ENCODE data around the gene LHFPL6.
"Not testable (repeated sequence)": the region's sequence is repeated elsewhere in the genome, so short reads cannot be mapped to it uniquely, and the experiment has no call there.

Gene LHFPL6

DNA sequence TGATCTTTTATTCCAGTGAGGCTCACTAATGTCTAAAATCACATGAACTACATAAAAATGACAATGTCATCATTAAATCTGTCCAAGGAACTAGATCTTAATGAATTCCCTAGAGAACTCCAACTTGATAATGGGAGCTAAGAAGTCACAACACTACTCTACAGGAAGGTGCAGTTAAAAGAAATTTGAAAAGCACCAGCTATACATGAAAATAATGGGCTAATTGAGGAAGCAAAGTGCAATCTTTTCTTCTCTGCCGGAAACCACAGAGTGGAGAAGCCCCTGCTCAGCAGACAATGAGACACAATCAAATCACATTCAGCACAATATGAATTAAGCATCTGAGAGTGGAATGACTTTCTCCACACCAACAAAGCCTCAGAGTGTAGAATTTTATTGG lies 261.7 kb downstream of the LHFPL6 start:
- no peak for DNase-seq

DNA sequence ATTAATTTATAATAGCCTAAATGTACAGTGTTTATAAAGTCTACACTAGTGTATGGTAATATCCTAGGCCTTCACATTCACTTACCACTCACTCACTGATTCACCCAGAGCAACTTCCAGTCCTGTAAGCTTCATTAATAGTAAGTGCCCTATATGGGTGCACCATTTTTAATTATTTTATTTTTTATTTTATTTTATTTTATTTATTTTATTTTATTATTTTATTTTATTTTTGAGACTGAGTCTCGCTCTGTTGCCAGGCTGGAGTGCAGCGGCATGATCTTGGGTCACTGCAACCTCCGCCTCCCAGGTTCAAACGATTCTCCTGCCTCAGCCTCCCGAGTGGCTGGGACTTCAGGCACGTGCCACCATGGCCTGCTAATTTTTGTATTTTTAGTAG lies 264.9 kb downstream of the LHFPL6 start:
- DNase-seq = not testable (repeated sequence)

DNA sequence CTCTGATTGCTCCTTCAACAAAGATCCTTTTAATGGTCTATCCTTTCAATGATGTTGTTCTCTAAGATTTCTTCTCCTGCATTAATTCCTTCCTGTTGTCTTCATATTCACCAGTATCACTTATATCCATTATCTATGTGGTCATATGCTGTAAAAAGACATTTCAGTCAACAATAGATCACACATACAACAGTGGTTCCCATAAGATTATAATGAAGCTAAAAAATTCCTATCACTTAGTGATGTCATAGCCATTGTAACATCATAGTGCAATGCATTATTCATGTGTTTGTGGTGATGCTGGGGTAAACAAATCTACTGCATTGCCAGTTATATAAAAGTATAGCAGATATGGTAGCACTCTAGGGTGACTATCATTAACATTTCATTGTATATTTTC lies 266.1 kb downstream of the LHFPL6 start:
- DNase-seq = no peak

DNA sequence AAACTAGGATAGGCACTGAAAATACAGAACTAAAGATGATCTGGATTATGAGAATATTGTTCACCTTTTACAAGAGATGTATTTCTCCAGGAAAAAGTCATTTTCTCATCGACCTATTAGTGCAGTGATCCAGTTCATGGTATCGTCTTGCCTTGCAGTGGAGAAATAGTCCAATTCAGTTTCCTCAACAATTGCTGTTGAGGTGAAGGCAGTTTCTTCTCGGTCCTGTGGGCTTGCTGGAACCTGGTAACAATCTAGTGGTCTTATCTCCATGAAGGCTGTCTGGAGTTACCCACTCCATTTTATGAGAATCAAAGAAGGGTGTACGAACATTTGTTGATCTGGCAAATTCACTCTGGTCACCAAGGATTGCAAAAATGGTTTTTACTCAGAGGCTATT lies 266.8 kb downstream of the LHFPL6 start:
- DNase-seq = no peak

DNA sequence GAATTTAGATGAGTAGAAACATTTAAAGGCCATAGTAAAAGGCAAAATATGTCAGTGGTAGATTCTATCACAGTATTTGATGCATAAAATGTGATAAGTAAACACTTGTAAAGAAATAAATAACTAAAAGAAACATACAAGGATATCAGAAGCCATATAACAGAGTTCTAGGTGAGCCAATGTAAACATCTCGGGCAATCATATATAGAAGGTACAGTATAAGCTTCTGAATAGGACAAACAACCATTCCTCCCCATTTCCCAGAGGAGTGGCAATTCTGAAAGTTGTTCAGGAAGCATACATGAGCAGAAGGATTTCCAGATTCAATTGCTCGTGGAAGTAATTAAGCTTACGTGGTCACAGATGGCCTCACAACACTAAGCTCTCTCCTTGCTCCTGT lies 267.3 kb downstream of the LHFPL6 start:
- DNase-seq = no peak

DNA sequence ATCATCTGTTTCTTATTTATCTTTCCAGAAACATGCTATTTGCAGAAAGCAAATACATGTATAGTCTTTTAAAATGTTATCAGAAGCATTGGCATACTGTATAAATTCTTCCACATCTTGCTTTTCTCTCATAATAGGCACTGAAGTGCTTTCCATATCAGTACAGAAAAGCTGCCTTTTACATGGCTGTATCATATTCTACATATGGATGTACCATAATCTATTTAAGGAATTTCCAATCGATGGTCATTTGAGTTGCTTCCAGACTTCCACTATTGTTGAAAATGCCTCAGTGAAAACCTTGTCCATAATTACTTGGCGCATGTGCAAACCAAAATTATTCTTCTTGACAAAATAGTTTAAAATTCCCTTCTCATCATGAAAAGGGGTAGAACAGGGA lies 272.5 kb downstream of the LHFPL6 start:
- DNase-seq = no peak

DNA sequence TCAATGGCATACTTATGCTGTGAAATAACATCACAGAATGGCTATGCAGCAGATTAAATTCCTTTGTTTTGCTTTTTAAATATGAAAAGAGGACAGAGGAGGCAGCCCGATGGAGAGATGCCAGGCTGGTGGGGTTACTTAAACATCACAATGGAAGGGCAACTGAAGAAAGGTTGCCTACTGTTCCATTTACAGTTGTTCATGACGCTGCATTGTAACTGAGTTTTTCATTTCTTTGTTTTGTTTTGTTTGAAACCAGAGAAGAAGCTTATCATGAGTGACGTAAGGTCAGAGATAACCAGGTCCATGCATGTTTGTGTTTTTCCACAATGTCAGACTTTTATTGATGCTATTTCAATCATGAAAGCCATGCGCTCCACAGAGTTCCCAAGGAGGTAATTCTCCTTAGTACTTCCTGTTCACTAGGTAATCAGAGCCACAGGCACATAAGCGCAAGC lies 273.8 kb downstream of the LHFPL6 start:
- no peak for DNase-seq

DNA sequence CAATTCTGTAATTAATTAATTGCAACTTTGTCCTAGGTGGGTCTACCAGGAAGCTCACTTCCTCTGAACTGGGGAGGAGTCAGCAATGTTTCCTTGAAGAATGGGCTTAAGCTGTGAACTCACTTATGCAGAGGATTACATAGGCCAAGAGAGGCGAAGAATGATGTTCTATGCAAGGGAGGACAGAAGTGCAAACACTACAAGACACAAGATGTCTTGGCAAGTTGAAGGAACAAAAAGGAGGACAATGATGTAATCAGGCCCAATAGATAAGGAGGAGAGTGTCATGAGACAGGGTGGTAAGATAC lies 275.9 kb downstream of the LHFPL6 start:
- no peak for DNase-seq

DNA sequence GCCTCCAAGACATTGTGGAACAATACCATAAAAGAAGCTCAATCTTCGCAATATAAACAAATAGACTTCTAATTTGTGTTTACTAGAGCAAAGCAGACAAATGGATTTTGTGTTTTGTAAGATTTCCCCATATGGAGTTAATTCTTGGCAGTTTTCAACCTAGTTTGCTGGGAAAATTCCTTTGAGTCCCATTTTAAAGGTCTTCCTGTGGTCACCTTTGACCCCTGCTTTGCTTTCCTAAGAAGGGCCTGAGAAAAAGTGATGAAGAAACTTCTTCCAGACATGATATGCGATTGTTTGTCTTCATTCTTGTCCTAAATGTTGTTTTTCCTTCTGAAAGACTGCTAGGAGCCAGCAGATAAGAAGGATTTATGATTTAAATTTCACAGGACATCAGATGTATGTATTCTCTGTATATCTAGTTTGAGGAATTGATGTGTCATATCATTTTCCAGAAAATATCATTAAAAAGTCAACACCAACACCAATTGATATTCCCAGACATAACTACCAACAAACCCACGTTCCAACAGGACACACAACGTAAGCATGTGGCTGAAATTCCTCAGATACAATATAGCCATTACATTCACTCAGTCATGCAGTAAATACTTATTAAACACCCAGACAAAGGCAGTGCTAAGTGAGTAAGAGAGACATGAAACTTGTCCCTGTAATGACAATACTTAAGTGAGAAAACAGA lies 276.4 kb downstream of the LHFPL6 start:
- DNase-seq = no peak

DNA sequence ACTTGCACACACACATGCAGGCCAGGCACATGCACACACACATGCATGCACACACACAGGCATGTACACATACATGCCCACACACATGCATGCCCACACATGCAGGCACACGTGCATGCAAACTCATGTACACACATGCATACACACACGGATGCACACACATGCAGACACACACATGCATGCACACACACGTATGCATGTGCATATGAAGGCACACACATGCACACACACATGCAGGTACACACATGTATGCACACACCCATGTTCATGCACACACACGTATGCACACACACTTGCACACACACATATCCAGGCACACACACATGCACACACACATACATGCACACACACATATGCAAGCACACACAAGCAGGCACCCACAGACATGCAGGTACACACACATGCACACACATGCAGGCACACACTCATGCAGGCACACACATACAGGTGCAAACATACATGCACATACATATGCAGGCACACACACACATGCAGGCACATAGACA lies 278.1 kb downstream of the LHFPL6 start:
- DNase-seq = no peak

DNA sequence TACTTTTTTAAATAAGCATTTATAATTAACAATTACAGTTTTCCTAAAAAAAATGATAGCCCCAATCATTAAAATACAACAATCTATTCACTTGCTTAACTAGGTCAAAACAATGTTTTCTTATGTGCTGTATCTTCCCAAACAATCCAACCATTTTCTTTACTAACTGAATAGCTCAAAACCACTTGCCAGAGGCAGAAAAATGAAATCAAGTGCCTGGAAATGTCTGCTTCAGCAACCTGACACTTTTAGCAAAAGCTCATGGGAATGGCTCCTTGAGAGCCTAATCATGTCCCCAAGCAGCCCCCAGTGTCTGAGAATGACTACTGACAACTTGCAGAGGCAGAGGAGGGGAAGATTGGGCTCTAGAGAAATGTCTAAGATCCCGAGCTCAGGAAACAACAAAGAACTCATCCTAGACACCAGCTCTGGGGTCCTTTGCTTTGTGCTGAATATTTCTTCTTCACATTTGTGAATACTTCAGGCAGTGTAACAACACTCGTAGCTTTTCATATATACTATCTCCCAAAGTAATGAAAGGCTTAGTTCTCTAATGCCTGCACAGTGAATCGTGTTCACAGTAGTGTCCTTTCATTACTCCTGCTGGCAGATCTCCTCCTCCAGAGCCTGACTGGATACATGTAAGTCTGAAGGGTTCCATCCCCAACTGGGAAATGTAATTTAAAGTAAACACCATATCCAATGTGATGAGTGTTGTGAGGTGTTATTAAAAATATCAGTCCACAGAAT lies 280.0 kb downstream of the LHFPL6 start:
- DNase-seq = no peak

DNA sequence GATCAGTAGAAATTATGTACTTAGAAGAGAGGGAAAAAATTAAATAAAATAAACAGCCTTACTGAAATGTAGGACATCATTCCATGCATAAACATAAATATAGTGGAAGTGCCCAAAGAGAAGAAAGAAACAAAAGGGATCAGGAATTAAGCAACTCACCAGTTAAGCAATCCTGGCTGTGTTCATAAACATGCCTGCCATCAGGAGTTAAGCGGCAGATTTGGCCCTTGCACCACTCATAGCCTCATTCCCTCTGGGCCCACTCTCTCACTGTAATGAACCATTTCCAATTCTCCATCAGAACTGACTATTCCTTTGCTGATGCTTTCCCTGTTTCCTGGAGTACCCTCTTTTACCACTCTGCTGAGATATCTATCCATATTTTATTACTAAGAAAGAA lies 281.4 kb downstream of the LHFPL6 start:
- no peak for DNase-seq

DNA sequence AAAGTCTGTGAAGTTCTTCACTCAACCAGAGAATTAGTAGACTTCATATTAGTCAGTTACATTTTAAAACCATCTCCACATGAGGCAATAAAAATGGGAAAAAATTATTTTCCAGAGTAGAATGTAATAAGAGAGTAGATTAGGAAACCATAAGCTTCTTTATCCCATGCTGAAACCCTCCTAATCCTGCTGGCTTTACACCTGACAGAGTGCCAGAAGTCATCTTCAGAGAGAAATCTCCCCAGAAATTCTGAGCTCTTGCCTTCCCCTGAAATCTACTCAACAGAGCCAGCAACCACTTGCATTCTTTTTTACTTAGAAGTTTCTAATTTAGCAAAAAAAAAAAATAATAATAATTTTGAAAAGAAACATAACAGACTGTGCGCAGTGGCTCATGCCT lies 284.8 kb downstream of the LHFPL6 start:
- no peak for DNase-seq

DNA sequence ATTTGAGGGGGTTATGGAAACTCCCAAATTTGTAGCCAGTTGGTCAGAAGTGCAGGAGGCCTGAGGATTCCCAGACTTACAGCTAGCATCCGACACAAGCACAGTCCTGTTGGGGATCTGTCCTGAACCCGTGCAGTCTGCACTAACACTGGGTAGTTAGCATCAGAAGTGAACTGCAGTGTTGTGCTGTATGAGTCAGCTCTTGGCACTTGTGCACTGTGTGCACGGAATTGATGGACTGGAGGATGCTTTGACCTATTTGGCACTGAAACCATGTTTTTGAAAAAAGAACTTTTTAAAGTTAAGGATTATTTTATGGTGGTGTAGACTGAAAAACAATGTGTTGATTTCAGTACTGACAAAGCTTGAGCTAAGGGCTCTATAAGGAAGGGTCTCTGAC lies 285.7 kb downstream of the LHFPL6 start:
- DNase-seq = peak; percentile 40

DNA sequence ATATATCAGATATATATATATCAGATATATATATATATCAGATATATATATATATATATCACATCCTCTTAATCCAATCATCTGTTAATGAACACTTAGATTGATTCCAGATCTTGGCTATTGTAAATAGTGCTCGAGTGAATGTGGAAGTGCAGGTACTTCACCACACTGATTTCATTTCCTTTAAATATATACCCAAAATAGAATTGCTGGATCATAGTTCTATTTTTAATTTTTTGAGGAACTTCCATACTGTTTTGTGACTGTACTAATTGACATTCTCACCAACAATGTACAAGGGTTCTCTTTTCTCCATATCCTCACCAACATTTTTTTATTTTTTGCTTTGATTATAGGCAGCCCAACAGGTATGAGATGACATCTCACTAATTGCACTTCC lies 287.2 kb downstream of the LHFPL6 start:
- DNase-seq = no peak

DNA sequence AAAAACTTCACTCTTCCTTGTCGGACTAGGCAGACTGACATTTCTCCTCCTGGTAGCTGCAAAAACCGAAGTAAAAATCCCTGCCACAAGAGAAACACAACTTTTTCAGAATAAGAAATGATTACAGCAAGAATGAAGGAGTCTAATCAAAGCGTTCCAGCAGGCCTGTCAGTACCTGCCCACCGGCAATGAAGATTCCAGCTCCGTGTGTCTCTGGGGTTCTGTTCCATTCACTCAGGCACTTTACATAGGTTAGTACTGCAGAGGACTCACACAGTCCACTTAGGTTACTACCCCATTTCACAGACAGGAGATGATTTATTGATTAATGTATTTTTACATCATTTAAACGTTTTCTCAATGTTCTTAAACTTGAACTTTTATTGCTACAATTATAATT lies 289.3 kb downstream of the LHFPL6 start:
- DNase-seq = no peak

DNA sequence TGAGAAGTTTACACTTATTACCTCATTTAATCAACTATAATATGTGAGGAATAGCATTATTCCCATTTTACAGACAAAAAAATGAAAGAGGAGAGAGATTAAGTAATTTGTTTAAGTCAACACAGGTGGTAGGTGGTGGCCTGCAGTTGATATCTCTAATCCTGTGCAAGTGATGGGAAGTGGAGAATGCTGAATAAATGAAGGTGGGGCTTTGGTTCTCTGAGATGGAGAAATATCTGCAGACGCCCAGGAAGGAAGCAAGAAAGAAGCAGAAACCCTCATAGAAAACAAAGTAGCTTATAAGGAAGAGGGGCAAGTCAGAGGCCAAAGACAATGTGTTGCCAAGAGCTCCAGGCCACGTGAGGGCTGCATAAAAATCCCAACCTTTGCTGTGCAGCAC lies 290.4 kb downstream of the LHFPL6 start:
- no peak for DNase-seq

DNA sequence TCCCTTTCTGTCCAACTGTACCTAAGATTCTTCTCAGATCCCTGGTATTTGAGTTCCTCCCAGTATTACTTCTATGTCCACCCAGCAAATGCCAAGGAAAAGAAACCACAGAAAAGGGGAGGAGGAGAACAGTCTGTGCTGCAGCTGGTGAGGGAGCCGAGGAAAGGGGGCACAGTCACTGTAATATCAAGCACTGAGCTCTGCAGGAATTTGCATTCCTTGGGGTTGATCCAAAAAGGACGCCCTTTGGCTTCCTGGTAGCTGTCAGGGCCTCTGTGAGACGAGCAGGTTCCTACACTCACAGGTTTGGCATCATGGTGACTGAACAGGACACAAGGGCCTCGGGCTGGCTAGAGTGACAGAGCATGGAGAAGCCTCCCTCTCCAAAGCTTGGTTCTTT lies 291.4 kb downstream of the LHFPL6 start:
- peak; percentile 17 for DNase-seq

DNA sequence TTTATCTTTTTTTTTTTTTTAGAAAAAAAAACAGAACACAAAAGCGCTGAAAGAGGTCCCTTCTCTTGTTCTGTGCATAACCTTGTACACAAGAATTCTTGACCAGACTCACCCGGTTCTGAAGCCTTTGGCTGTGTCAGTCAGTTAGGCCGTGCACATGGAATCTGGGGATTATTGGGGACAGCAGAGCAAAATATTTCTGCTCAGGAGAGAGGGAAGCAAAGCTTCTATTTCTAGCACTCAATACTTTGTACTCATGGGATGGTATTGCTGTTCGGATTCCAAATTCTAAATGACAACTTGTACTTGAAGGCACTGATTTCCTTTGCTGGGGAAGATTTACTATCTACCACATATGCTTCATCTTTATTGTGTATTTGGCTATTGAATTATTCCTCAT lies 292.0 kb downstream of the LHFPL6 start:
- DNase-seq = no peak

DNA sequence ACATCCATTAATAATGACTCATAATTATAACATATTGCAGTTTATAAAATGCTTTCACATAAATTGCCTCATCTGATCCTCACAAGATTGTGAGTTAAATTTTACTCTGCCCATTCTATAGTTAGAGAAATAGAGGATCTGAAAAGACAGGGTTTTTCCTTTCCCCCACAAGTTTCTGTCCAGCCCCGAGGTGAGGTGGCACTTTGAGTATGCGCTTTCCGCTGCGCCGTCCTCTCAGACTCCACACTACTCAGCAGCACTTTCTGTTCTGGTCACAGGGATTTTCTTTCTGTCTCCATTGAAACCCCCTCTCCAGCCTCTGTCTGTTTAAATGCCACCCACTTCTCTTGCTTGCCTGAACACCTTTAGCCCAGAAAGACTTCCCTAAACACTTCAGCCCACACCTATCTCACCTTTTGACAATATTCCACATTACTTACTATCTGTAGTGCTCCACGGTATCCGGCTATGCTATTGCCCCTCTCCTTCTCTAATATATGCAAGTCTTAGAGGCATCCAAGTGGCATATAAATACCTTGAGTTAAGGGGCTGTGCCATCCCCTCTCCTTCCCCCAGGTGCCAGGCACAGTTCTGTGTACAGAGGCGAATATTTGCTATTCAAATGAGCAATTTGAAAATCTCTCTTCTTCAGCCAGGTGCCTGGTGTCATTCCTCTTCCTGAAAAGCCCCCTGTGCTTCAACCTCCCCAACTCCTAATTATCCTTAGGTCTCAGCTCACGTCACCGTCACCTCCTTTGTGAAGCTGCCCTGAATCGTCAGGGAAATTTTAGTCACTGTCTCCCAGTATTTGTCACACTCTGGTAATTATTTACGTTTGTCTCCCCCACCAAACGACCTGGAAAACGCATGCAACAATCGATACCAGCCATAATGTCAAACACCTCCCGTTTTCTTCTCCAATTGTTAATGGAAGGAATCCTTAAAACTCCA lies 296.1 kb downstream of the LHFPL6 start:
- no peak for DNase-seq

DNA sequence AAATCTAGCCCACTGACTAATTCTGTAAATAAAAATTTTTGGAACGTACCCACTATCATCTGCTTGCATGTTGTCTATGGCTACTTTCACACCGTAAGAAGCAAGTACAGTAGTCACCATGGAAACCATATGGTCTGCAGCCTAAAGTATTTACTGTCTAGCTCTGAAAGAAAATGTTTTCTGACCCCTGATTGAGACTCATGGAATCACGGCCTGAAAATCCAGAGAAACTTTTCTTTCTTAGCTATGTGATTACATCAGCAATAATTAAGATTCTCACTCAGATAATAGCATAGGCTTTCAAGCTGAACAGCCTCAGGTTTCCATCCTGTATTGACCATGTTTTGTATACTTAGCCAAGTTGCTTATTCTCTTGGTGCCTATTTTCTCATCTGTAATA lies 300.2 kb downstream of the LHFPL6 start:
- DNase-seq = peak; percentile 18

DNA sequence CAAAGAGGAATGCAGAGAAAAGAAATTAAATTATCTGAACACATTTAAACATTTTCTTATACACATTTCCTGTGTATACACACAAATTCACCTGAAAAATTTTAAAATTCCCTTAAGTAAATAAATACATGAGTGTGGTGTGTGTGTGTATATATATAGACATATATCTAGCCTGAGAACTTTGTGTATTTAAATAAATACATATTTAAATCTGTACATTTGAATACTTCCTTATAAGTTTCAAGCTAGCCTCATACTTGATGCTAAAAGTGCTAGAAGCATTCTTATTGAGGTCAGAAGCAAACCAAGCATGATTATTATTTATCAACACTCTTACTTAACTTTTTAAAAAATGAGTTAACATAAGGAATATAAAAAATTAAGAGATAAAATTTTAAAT lies 304.0 kb downstream of the LHFPL6 start:
- DNase-seq = no peak

DNA sequence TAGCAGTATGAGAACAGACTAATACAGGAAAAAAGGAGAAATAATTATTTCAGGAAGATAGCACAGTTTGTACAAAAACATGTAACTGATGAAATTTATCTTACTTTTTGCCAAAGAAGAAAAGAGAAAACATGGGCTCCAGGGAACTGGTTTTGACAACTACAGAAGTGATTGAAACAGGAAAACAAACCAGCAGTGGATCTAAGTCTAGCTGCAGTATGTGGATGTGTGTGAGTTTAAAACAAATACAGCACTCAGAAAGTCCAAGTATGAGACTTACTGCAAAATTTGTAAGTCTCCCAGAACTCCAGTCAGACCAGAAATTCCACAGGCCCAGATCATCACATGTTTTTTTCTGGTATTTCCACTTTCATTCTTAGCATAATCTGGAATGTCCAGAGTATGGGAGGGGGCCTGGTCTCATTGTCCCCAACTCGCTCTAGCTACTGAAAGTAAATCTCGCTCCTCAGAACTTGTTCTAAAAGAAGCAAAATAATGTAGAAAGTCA lies 305.3 kb downstream of the LHFPL6 start:
- DNase-seq = peak; percentile 35
